SK-N-SH (cell line): ENCODE results near the gene MUC5B.
"Not testable (repeated sequence)": the region's sequence is repeated elsewhere in the genome, so short reads cannot be mapped to it uniquely, and the experiment has no call there.

Experiments used
- GATA2 ChIP-seq: sonication (generic); formaldehyde crosslinking; IDR thresholded peaks from 2 replicates; pipeline ENCODE4 v1.5.0; 2020; ENCODE audit warnings: mild to moderate bottlenecking, missing genetic modification reagents
- JUND ChIP-seq: IDR thresholded peaks from 2 replicates; pipeline ENCODE4 v1.4.0; 2012

- not testable (repeated sequence) for TF ChIP-seq GATA2, JUND
These were observed 22.9 kb downstream of the MUC5B start for GRCh38 chr11:1245717-1246116.
